NB4 (cell line): ENCODE results near the gene TCP11L2.
"Not testable (repeated sequence)": the region's sequence is repeated elsewhere in the genome, so short reads cannot be mapped to it uniquely, and the experiment has no call there.

Experiments used
- DNase-seq: peaks from one replicate; pipeline ENCODE4 v3.0.0; 2010; ENCODE audit warnings: low read depth
- H3K4me3 ChIP-seq: one replicate; pipeline ENCODE4 v1.5.1; 2011; ENCODE audit warnings: mild to moderate bottlenecking, low read depth, low read length, moderate library complexity
- CTCF ChIP-seq: IDR thresholded peaks from one replicate; pipeline ENCODE4 v1.5.1; 2012; ENCODE audit warnings: low read depth, low read length
- MAX ChIP-seq: IDR thresholded peaks from 2 replicates; pipeline ENCODE4 v1.6.1; 2011; ENCODE audit warnings: low read depth, low read length
- MYC ChIP-seq: IDR thresholded peaks from 2 replicates; pipeline ENCODE4 v1.6.1; 2011; ENCODE audit warnings: low read depth, low read length
- POLR2A ChIP-seq: IDR thresholded peaks from 2 replicates; pipeline ENCODE4 v1.6.1; 2011; ENCODE audit warnings: mild to moderate bottlenecking; ENCODE audit not compliant: insufficient read length; ENCODE audit errors: extremely low read depth

The TCP11L2 gene

GRCh38 chr12:106310687-106311086 is 8.2 kb downstream of the TCP11L2 start:
- no peak overlapping the region for H3K4me3 ChIP-seq
- DNase-seq, result no peak
- no peak for TF ChIP-seq MYC
- TF ChIP-seq CTCF, result no peak
- no peak for TF ChIP-seq POLR2A
- TF ChIP-seq MAX, result no peak

- DNase-seq, result no peak
- TF ChIP-seq MAX, result no peak
- TF ChIP-seq MYC, result no peak
- no peak for TF ChIP-seq POLR2A
- no peak for TF ChIP-seq CTCF
Measured at GRCh38 chr12:106311139-106311538, 8.6 kb downstream of the TCP11L2 start.

GRCh38 chr12:106313413-106313812 is 10.9 kb downstream of the TCP11L2 start:
- H3K4me3 ChIP-seq, DNase-seq: not testable (repeated sequence)

More at GRCh38 chr12:106311139-106311538, 8.6 kb downstream of the TCP11L2 start:
- no peak overlapping the region for H3K4me3 ChIP-seq

- TF ChIP-seq POLR2A, result no peak
- TF ChIP-seq MYC, result no peak
- no peak for TF ChIP-seq CTCF
- TF ChIP-seq MAX, result no peak
Measured at GRCh38 chr12:106315523-106315922, 13.0 kb downstream of the TCP11L2 start.

GRCh38 chr12:106317406-106318082 is 15.0 kb downstream of the TCP11L2 start:
- H3K4me3 ChIP-seq, result no peak overlapping the region
- DNase-seq, result no peak
- no peak for TF ChIP-seq MAX
- no peak for TF ChIP-seq POLR2A
- TF ChIP-seq MYC, result no peak
- TF ChIP-seq CTCF, result no peak

More at GRCh38 chr12:106315523-106315922, 13.0 kb downstream of the TCP11L2 start:
- no peak for DNase-seq
- no peak overlapping the region for H3K4me3 ChIP-seq

GRCh38 chr12:106321139-106321850 is 18.8 kb downstream of the TCP11L2 start:
- DNase-seq, result no peak
- no peak for TF ChIP-seq CTCF
- TF ChIP-seq POLR2A, result no peak
- no peak for TF ChIP-seq MAX
- TF ChIP-seq MYC, result no peak
- H3K4me3 ChIP-seq, result no peak overlapping the region
